Central memory CD8-positive, alpha-beta T cell (primary cell): Measurements from ENCODE around the gene GPR52.
"Not testable (repeated sequence)": the region's sequence is repeated elsewhere in the genome, so short reads cannot be mapped to it uniquely, and the experiment has no call there.

ENCODE experiments used
- ATAC-seq: fragments of 150-1000 bp; cut with Tn5 transposase; replicated peaks from 2 replicates; pipeline ENCODE4 v1.10.0; 2022; ENCODE audit warnings: mild to moderate bottlenecking, moderate FRiP score, moderate number of reproducible peaks; ENCODE audit not compliant: poor library complexity, severe bottlenecking; ENCODE audit errors: extremely low read depth
- DNase-seq, 2 donors: peaks; one replicate each; pipeline ENCODE4 v3.0.0; 2021; ENCODE audit warnings: low spot score in 2 of 2
- H3K27ac Mint-ChIP-seq: one replicate; pipeline ENCODE4 v1.8.0; 2022; ENCODE audit warnings: low read depth, mild to moderate bottlenecking, moderate library complexity, mixed read lengths
- H3K27me3 Mint-ChIP-seq: one replicate; pipeline ENCODE4 v1.8.0; 2022; ENCODE audit warnings: mixed read lengths
- H3K36me3 Mint-ChIP-seq: one replicate; pipeline ENCODE4 v1.8.0; 2022; ENCODE audit warnings: mild to moderate bottlenecking, moderate library complexity, mixed read lengths; ENCODE audit not compliant: insufficient read depth
- H3K4me1 Mint-ChIP-seq: one replicate; pipeline ENCODE4 v1.8.0; 2022; ENCODE audit warnings: mixed read lengths
- H3K4me3 Mint-ChIP-seq: one replicate; pipeline ENCODE4 v1.8.0; 2022; ENCODE audit warnings: mild to moderate bottlenecking, moderate library complexity, mixed read lengths
- H3K9me3 Mint-ChIP-seq: one replicate; pipeline ENCODE4 v1.8.0; 2022; ENCODE audit warnings: mixed read lengths

Gene GPR52

GRCh38 chr1:174447866-174448530 lies at the start of gene GPR52:
TSS of gene GPR52 (plus strand) at chr1:174447964. CDS start at chr1:174448112, 148 bp downstream.
- no peaks in the 10 kb centered on the region for H3K9me3 Mint-ChIP-seq
- H3K36me3 Mint-ChIP-seq = peaks cover 3% of the 10 kb centered on the region
- H3K4me1 Mint-ChIP-seq = peaks cover 34% of the 10 kb centered on the region
- DNase-seq (no peak), ATAC-seq (no peak)
- no peak within 1 kb of the TSS for H3K27ac Mint-ChIP-seq
- no peak within 1 kb of the TSS for H3K4me3 Mint-ChIP-seq
- H3K27me3 Mint-ChIP-seq = no peaks in the 10 kb centered on the region

- DNase-seq (no peak), ATAC-seq (no peak)
- H3K4me1 Mint-ChIP-seq = peaks cover 29% of the 10 kb centered on the region
- H3K27me3 Mint-ChIP-seq = no peaks in the 10 kb centered on the region
- H3K4me3 Mint-ChIP-seq = no peak overlapping the region
- peaks cover 9% of the 10 kb centered on the region for H3K36me3 Mint-ChIP-seq
- no peak overlapping the region for H3K27ac Mint-ChIP-seq
- H3K9me3 Mint-ChIP-seq = no peaks in the 10 kb centered on the region
These were observed 49.5 kb upstream of the GPR52 start for GRCh38 chr1:174398246-174398645.

- Mint-ChIP-seq H3K27me3 (no peaks in the 10 kb centered on the region), H3K4me3 (no peak overlapping the region), H3K4me1 (peaks cover 27% of the 10 kb centered on the region), H3K9me3 (no peaks in the 10 kb centered on the region), H3K27ac (no peak overlapping the region), H3K36me3 (peaks cover 6% of the 10 kb centered on the region)
- DNase-seq (no peak), ATAC-seq (no peak)
These were observed 48.6 kb upstream of the GPR52 start for GRCh38 chr1:174399211-174399610.

GRCh38 chr1:174401075-174401474 lies 46.7 kb upstream of the GPR52 start:
- no peak overlapping the region for H3K27ac Mint-ChIP-seq
- ATAC-seq (no peak), DNase-seq (no peak)
- H3K9me3 Mint-ChIP-seq = no peaks in the 10 kb centered on the region
- peaks cover 33% of the 10 kb centered on the region for H3K4me1 Mint-ChIP-seq
- no peak overlapping the region for H3K4me3 Mint-ChIP-seq
- H3K36me3 Mint-ChIP-seq = peaks cover 6% of the 10 kb centered on the region
- no peaks in the 10 kb centered on the region for H3K27me3 Mint-ChIP-seq

- H3K4me3 Mint-ChIP-seq = no peak overlapping the region
- peaks cover 46% of the 10 kb centered on the region for H3K4me1 Mint-ChIP-seq
- H3K27ac Mint-ChIP-seq = no peak overlapping the region
- H3K27me3 Mint-ChIP-seq = no peaks in the 10 kb centered on the region
- DNase-seq = no peak
- ATAC-seq = no peak
- no peaks in the 10 kb centered on the region for H3K9me3 Mint-ChIP-seq
- peaks cover 2% of the 10 kb centered on the region for H3K36me3 Mint-ChIP-seq
These were observed 42.5 kb upstream of the GPR52 start for GRCh38 chr1:174405219-174405618.

GRCh38 chr1:174406421-174406820 lies 41.3 kb upstream of the GPR52 start:
- H3K4me1 Mint-ChIP-seq = peaks cover 53% of the 10 kb centered on the region
- DNase-seq = no peak
- no peak overlapping the region for H3K27ac Mint-ChIP-seq
- no peaks in the 10 kb centered on the region for H3K9me3 Mint-ChIP-seq
- H3K27me3 Mint-ChIP-seq = no peaks in the 10 kb centered on the region
- peaks cover 2% of the 10 kb centered on the region for H3K36me3 Mint-ChIP-seq
- ATAC-seq = no peak
- no peak overlapping the region for H3K4me3 Mint-ChIP-seq

- Mint-ChIP-seq H3K27ac (no peak overlapping the region), H3K4me3 (no peak overlapping the region), H3K36me3 (peaks cover 5% of the 10 kb centered on the region), H3K27me3 (no peaks in the 10 kb centered on the region), H3K9me3 (peaks cover 5% of the 10 kb centered on the region), H3K4me1 (peaks cover 63% of the 10 kb centered on the region)
- no peak for DNase-seq
- ATAC-seq = no peak
These were observed 40.1 kb upstream of the GPR52 start for GRCh38 chr1:174407665-174408064.

GRCh38 chr1:174408146-174408545 lies 39.6 kb upstream of the GPR52 start:
- Mint-ChIP-seq H3K9me3 (peaks cover 5% of the 10 kb centered on the region), H3K27ac (no peak overlapping the region), H3K4me3 (no peak overlapping the region), H3K36me3 (peaks cover 5% of the 10 kb centered on the region), H3K27me3 (no peaks in the 10 kb centered on the region), H3K4me1 (peaks cover 59% of the 10 kb centered on the region)
- DNase-seq (no peak), ATAC-seq (no peak)

GRCh38 chr1:174409801-174410200 lies 38.0 kb upstream of the GPR52 start:
- not testable (repeated sequence) for H3K36me3 Mint-ChIP-seq, H3K4me3 Mint-ChIP-seq, H3K27ac Mint-ChIP-seq, H3K27me3 Mint-ChIP-seq, ATAC-seq, H3K9me3 Mint-ChIP-seq, DNase-seq
- peaks cover 72% of the 10 kb centered on the region for H3K4me1 Mint-ChIP-seq

- no peak for DNase-seq
- peaks cover 5% of the 10 kb centered on the region for H3K36me3 Mint-ChIP-seq
- H3K9me3 Mint-ChIP-seq = peaks cover 5% of the 10 kb centered on the region
- H3K4me3 Mint-ChIP-seq = peak overlapping the region; percentile 30
- no peaks in the 10 kb centered on the region for H3K27me3 Mint-ChIP-seq
- H3K27ac Mint-ChIP-seq = no peak overlapping the region
- no peak for ATAC-seq
- peaks cover 58% of the 10 kb centered on the region for H3K4me1 Mint-ChIP-seq
These were observed 34.1 kb upstream of the GPR52 start for GRCh38 chr1:174413632-174414031.

- peak overlapping the region; percentile 60 for H3K4me3 Mint-ChIP-seq
- ATAC-seq (no peak), DNase-seq (no peak)
- peaks cover 5% of the 10 kb centered on the region for H3K9me3 Mint-ChIP-seq
- H3K27ac Mint-ChIP-seq = peak overlapping the region; percentile 76
- peaks cover 5% of the 10 kb centered on the region for H3K36me3 Mint-ChIP-seq
- H3K27me3 Mint-ChIP-seq = no peaks in the 10 kb centered on the region
- H3K4me1 Mint-ChIP-seq = peaks cover 52% of the 10 kb centered on the region
These were observed 33.6 kb upstream of the GPR52 start for GRCh38 chr1:174414203-174414602.

GRCh38 chr1:174415506-174415905 lies 32.3 kb upstream of the GPR52 start:
- H3K27ac Mint-ChIP-seq = no peak overlapping the region
- ATAC-seq = no peak

GRCh38 chr1:174417921-174418320 lies 29.8 kb upstream of the GPR52 start:
- H3K27ac Mint-ChIP-seq = no peak overlapping the region
- no peaks in the 10 kb centered on the region for H3K27me3 Mint-ChIP-seq
- ATAC-seq (no peak), DNase-seq (no peak)
- H3K4me3 Mint-ChIP-seq = no peak overlapping the region
- no peaks in the 10 kb centered on the region for H3K9me3 Mint-ChIP-seq
- H3K4me1 Mint-ChIP-seq = peaks cover 21% of the 10 kb centered on the region
- peaks cover 6% of the 10 kb centered on the region for H3K36me3 Mint-ChIP-seq

More at GRCh38 chr1:174415506-174415905, 32.3 kb upstream of the GPR52 start:
- H3K27me3 Mint-ChIP-seq = no peaks in the 10 kb centered on the region
- peaks cover 5% of the 10 kb centered on the region for H3K36me3 Mint-ChIP-seq
- peaks cover 42% of the 10 kb centered on the region for H3K4me1 Mint-ChIP-seq
- H3K4me3 Mint-ChIP-seq = no peak overlapping the region
- DNase-seq = no peak
- H3K9me3 Mint-ChIP-seq = peaks cover 5% of the 10 kb centered on the region
